Measurements from ENCODE around the gene C1S.
A peak's percentile ranks its signal among the peaks of the same experiment; 100 is the strongest.

Gene C1S

GRCh38 chr12:7075939-7076338 lies 15.4 kb downstream of the C1S start:
- no peak for DNase-seq (ENCODE audit: low read depth)

GRCh38 chr12:7076493-7076892 lies 16.0 kb downstream of the C1S start:
- DNase-seq (ENCODE audit: low read depth), result no peak

GRCh38 chr12:7078163-7078562 lies 17.6 kb downstream of the C1S start:
- no peak for DNase-seq (ENCODE audit: low read depth)

DNA sequence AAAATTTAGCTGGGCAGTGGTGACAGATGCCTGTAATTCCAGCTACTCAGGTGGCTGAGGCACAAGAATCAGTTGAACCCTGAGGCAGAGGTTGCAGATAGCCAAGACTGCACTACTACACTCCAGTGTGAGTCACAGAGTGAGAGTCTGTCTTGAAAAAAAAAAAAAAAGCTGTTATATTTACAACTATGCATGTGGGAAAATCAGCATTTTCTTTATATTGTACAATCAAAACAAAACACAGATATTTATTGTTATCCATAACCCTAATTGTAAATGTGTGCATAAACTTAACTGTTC lies 19.3 kb downstream of the C1S start:
- DNase-seq (ENCODE audit: low read depth), result no peak

- DNase-seq (ENCODE audit: low read depth), result no peak
These were observed 20.5 kb downstream of the C1S start for GRCh38 chr12:7081037-7081436.

DNA sequence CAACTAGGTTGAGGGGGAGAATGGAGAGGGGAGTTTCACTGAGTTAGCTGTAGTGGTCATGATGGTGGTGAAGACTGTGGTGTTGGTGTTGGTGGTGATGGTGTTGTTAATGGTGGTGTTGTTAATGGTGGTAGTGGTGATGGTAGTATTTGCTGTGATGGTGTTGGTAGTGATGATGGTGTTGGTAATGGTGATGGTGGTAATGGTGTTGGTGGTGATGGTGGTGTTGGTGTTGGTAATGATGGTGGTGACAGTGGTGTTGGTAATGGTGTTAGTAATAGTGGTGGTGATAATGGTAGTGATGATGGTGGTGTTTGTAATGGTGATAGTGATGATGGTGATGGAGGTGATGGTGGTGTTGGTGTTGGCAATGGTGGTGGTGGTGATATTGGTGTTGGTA lies 22.6 kb downstream of the C1S start:
- DNase-seq (ENCODE audit: low read depth), result no peak

DNA sequence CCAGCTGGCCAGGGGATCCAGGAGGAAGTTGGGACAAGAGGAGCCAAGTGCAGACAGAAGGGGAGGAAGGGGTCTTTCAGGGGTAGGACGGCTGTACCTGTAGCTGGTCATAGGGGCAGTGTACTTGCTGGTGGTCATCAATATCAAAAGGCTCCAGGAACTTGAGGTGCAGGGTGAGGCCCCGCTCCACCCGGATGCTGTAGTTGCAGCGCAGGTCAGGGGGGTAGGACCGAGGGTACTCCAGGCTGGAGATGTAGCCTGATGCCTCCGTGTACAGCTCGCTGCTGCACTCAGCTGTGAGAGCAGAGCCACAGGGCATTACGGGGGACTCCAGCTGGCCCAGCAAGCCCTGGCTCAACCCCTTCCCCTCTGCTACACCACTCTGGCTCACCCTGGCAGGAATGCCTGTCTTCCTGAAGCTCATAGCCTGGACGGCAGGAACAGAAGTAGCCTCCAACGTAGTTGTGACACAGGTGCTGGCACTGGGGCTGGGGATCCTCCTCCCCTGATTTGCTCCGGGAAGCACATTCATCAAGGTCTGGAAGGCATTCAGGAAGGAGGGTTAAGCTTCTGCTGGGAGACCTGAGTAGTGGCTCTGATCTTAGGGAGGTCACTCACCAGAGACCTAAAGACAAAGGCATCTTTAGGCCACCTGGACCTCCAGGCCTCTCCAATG lies 28.8 kb downstream of the C1S start:
- no peak for DNase-seq (ENCODE audit: low read depth)

DNA sequence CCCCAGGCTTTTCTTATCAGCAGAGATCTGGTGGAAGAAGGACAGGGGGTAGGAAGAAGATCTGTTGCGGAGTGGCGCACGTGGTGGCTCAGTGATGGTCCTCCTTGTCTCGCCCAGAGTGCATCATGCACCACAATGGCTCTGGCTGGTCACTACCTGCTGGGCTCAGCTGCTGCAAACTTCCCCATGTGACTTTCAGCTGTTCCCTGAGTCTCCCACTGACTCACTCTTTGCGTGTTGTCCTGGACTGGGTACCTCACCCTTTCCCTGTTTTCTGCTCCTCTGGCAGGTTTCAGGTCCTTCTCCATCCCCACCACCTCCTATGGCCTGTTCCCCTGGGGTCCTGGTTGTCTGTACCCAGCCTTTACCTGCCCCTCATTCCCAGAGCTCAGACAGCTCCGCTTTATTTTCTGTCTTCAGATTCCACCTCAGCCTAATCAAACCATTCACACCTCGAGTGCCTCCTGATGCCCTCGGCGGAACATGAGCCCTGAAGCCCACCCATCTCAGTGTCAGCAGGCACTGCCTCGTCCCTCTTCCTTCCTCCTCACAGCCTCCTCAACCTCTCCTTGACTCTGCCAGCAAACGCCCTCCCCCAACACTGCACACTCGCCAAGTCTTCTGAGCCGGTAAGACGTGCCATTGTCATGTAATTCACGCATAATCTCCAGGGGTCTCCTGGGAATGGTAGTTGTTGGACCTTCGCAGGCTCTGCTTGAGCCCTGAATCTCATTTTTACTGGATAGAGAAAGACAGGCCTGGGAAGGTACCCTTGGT lies 29.9 kb downstream of the C1S start:
- DNase-seq (ENCODE audit: low read depth), result no peak

GRCh38 chr12:7091171-7091570 lies 30.7 kb downstream of the C1S start:
- DNase-seq (ENCODE audit: low read depth), result no peak

DNA sequence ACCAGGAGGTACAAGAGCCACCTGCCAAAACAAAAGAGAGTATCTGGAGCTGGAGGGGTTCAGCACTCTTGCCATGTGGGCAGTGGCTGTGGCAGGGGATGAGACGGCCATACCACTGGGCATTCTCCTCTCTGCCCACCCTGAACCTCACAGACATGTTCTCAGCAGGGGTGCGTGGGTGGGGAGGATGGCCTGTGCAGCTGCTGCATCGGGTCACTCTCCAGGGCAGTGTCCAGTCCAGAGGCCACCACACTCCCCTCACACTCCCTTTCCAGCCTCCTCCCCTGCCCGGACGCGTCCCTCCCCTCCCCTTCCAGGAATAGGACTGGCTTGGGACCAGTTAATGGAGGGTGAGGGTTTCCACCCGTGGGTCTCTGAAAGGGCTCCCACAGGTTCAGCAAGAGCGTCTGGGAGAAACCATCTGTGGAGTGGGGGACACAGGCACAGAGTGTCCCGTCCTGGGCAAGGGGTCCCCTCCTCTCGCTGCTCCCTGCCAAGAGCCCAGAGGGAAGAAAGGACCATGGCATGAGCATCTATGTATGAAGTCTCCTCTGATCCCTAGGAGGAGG lies 31.2 kb downstream of the C1S start:
- no peak for DNase-seq (ENCODE audit: low read depth)

GRCh38 chr12:7092229-7092985 lies 31.9 kb downstream of the C1S start, which contains the start of gene C1R:
Gene C1R, minus strand, starts transcription at chr12:7092445. Its CDS starts 57 bp downstream, at chr12:7092388.
- peak; percentile 60 for DNase-seq (ENCODE audit: low read depth)

DNA sequence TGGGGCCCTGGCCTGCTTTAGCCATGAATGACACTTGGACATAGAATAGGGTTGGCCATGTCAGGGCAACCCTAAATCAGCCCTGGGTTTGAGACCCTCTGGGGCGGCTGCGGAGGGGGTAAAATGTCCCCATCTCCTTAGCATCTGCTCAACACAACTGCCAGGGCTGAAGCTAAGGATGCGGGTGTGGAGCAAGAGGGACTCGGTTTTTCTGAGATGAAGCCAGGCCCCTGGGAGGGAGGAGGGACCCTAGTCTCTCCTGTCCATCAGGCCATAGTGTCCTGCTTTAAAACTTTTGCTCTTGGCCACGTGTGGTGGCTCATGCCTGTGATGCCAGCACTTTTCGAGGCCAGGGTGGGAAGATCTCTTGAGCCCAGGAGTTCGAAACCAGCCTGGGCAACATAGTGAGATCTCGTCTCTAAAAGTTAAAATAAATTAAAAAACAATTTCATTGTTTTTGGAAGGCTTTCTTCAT lies 32.5 kb downstream of the C1S start:
- no peak for DNase-seq (ENCODE audit: low read depth)

GRCh38 chr12:7093486-7093885 lies 33.0 kb downstream of the C1S start:
- DNase-seq (ENCODE audit: low read depth), result no peak

- no peak for DNase-seq (ENCODE audit: low read depth)
These were observed 33.4 kb downstream of the C1S start for GRCh38 chr12:7093892-7094291.

DNA sequence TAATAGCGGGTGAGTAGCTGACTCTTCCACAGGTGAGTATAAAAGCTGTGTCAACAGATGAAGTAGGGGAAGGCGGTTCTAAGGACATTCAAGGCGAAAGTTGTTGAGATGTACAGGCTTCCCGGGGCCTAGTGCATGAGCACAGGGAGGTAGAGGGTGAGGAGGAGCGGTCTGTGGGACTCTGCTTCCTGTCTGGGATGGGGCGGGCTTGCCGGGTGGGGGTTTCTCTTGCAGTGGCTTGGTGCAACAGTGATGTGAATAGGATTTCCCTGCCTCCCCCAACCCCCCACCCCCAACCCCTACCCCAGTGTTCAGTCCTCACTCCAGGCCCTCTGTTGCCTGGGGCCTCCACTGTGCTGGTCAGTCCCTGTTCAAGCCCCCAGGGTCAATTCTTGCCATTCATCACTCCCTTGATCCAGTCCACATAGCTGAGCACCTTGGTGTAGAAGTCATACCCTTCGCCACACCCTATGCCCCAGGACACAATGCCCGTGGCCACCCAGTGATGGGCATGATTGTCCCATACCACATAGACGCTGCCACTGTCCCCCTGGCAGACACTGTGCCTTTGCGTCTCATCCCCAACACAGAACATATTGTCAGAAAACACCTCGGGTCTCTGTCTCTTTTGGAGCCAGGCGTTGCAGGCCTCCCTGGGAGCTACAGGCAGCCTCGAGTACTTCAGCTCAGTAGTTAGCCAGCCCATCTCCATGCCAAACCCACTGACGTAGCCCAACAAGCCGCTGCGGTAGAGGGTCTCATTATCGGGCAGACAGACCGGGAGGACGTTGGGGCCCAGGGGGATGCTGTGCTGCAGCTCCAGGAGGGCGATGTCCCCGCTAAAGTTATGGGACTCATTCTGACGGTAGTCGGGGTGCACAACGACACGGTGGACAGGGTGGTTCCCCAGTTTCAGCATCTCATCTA lies 35.8 kb downstream of the C1S start:
- no peak for DNase-seq (ENCODE audit: low read depth)

GRCh38 chr12:7096979-7097378 lies 36.5 kb downstream of the C1S start:
- no peak for DNase-seq (ENCODE audit: low read depth)

DNA sequence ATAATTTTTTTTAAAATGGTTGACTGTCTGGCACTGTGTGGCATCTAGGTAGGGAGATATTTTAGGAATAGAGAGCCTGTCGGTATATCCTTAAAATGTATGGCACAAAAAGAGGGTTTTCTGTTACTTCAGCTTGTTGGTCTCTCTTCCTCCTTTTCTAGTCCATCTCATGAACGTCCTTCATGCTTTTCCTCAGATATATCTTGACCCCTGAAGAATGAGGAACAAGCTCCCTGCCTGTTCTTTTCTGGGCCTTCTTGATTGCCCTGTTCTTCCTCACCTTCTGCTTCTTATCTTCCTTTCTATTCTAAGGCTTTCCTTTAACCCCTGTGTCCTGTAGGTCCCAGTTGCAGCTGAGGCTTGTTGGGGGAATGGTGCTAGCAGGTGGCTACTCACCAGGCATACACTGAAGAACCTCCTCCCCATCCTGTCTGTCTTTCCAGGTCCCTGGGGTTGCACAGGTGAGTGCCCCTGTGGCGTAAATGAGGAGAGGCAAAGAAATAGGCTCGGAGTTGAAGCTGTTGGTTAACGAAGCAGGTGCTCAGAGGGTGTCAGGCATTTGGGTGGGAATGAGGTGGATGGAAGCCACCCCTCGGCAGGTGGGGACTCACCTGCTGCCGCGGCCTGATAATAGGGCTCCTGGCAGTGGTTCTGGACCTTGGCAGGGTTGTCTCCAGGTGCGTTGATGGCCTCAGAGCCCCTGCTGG lies 38.9 kb downstream of the C1S start:
- DNase-seq (ENCODE audit: low read depth), result no peak

- no peak for DNase-seq (ENCODE audit: low read depth)
These were observed 39.7 kb downstream of the C1S start for GRCh38 chr12:7100239-7100638.

DNA sequence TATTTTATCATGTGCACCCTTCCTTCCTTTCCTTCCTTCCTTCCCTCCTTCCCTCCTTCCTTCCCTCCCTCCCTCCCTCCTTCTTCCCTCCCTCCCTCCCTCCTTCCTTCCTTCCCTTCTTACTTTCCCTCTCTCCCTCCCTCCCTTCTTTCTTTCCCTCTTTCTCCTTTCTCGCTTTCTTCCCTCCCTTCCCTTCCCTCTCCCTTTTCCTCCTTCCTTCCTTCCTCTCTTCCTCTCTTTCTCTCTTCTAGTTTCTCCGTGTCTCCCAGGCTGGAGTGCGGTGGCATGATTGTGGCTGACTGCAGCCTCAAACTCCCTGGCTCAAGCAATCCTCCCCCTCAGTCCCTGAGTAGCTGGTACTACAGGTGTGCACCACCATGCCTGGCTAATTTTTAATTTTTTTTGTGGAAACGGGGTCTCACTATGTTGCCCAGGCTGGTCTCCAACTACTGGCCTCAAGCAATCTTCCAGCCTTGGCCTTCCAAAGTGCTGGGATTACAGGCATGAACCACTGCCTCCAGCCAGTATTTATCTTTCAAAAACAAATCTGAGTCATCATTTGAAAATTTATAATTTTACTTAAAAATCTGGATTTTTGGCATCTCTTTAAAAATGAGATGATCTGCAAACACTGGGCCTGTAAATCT lies 40.7 kb downstream of the C1S start:
- no peak for DNase-seq (ENCODE audit: low read depth)

DNA sequence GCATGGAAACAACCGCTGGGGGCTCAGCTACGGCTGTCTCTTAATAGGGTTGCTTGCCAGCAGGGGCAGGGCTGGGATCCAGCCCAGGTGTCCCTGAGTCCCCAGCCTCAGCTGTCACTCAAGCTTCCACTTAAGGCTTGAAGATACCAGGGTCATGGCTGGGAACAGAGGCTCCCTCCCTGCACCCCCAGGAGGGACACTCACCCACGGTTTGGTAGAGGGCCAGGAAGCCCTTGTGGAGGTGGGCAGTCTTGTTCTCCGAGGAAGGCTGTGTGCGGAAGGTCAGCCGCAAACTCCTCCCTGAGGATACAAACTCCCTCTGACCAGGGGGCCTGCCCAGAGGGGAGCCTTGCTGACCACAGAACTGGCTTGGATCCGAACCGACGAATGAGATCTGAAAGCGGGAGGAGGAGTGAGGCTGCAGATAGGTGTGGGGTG lies 41.2 kb downstream of the C1S start:
- no peak for DNase-seq (ENCODE audit: low read depth)
